GM12878 (cell line): Measurements from ENCODE around the gene DALRD3. TPM values are rescaled to one million over a fixed set of nuclear protein-coding genes. Genes with fewer than 3 reads are reported as not detected.

Source experiments
- ATAC-seq: fragments of 200-7000 bp; cut with Tn5 transposase; 3 replicates; pipeline ENCODE4 v1.9.1; 2020; ENCODE audit warnings: mild to moderate bottlenecking, moderate library complexity
- BruUV-seq: library from RNA; stranded (reverse); fragments of 400-500 nt; replicated peaks from 2 replicates; lab custom pipeline; 2021; lab: Mats Ljungman, UMichigan
- CTCF ChIA-PET: fragments of 300-600 bp; sonication (Branson Sonifier 250); formaldehyde crosslinking; extraction: SDS; loops from one replicate; lab custom pipeline; 2021; ENCODE audit warnings: inconsistent platforms; lab: Yijun Ruan, JAX
- POLR2A ChIA-PET: fragments of 350-600 bp; formaldehyde crosslinking; extraction: SDS; loops from one replicate; lab custom pipeline; 2021; ENCODE audit warnings: inconsistent platforms; lab: Charles Lee
- RAD21 ChIA-PET: fragments of 300-600 bp; sonication (Branson Sonifier 250); formaldehyde crosslinking; loops from one replicate; lab custom pipeline; 2023; ENCODE audit warnings: antibody characterized with exemption; ENCODE audit not compliant: unreplicated experiment; lab: Charles Lee
- SMC1A ChIA-PET: fragments of 300-600 bp; sonication (Branson Sonifier 250); formaldehyde crosslinking; loops from one replicate; lab custom pipeline; 2023; ENCODE audit not compliant: unreplicated experiment, uncharacterized antibody; lab: Charles Lee
- DNase-seq: peaks from one replicate; pipeline ENCODE4 v3.0.0-alpha.2; 2011; ENCODE audit warnings: low read depth, low spot score
- FAIRE-seq: peaks from 3 replicates; lab custom pipeline; 2011; peaks lifted over from hg19 to GRCh38; lab: Jason Lieb, UNC
- H2AFZ ChIP-seq: 2 replicates; pipeline ENCODE4 v1.6.0; 2011; ENCODE audit warnings: low read depth, low read length, control low read depth; ENCODE audit not compliant: control insufficient read depth
- H3K27ac ChIP-seq: 2 replicates; pipeline ENCODE4 v1.5.1; 2011; ENCODE audit warnings: control low read depth; ENCODE audit not compliant: control insufficient read depth, insufficient read depth
- H3K27me3 ChIP-seq, 2 experiments: replicated peaks in 1 of 2; 2 replicates each; pipeline versions ENCODE4 v1.6.0 to v1.6.1; 2011; ENCODE audit warnings: low read length in 1 of 2; ENCODE audit not compliant: control insufficient read depth in 2 of 2, insufficient read depth in 2 of 2
- H3K36me3 ChIP-seq, 2 experiments: 2 replicates each; pipeline ENCODE4 v1.5.1; 2011; ENCODE audit warnings: low read length in 1 of 2; ENCODE audit not compliant: control insufficient read depth in 2 of 2, insufficient read depth in 2 of 2
- H3K4me1 ChIP-seq: 2 replicates; pipeline ENCODE4 v1.6.1; 2011; ENCODE audit warnings: mild to moderate bottlenecking, low read length, moderate library complexity, mixed read lengths; ENCODE audit not compliant: control insufficient read depth, insufficient read depth
- H3K4me2 ChIP-seq: 2 replicates; pipeline ENCODE4 v1.6.0; 2011; ENCODE audit warnings: control low read depth; ENCODE audit not compliant: control insufficient read depth, insufficient read depth
- H3K4me3 ChIP-seq: fragments of 200-600 bp; sonication (generic); 2 replicates; pipeline ENCODE4 v1.5.1; 2016
- H3K79me2 ChIP-seq: 2 replicates; pipeline ENCODE4 v1.6.0; 2011; ENCODE audit warnings: low read length; ENCODE audit not compliant: control insufficient read depth, insufficient read depth
- H3K9ac ChIP-seq: 2 replicates; pipeline ENCODE4 v1.8.0; 2011; ENCODE audit warnings: low read length, control low read depth, mixed read lengths; ENCODE audit not compliant: control insufficient read depth, insufficient read depth
- H3K9me3 ChIP-seq: replicated peaks from 3 replicates; pipeline ENCODE4 v1.5.1; 2011; ENCODE audit warnings: mild to moderate bottlenecking, low read length; ENCODE audit not compliant: control insufficient read depth, insufficient read depth
- H4K20me1 ChIP-seq: 2 replicates; pipeline ENCODE4 v1.6.0; 2011; ENCODE audit not compliant: control insufficient read depth, insufficient read depth
- CREB1 ChIP-seq: IDR thresholded peaks from 2 replicates; pipeline ENCODE4 v1.6.1; 2012; ENCODE audit warnings: low read depth, mild to moderate bottlenecking, inconsistent platforms
- NKRF ChIP-seq: fragments of 450-650 bp; conservative IDR thresholded peaks from 2 replicates; pipeline ENCODE4 v1.6.1; 2017; ENCODE audit warnings: mild to moderate bottlenecking, moderate library complexity
- TARDBP ChIP-seq: IDR thresholded peaks from 2 replicates; pipeline ENCODE4 v1.6.1; 2016; ENCODE audit warnings: borderline replicate concordance
- WGBS: methylation state at CpG from one replicate; pipeline ENCODE4 v1.1.6; 2016; ENCODE audit warnings: low lambda C conversion rate; ENCODE audit not compliant: insufficient replicate concordance, insufficient coverage; ENCODE audit errors: missing lambda C conversion rate; 5-methylcytosine and 5-hydroxymethylcytosine counted together
- in situ Hi-C: fragments of 300-500 bp; cut with MboI; formaldehyde crosslinking; loops from 9 replicates; pipeline ENCODE4 v1.14.3; 2018; ENCODE audit warnings: mixed read lengths
- intact Hi-C: fragments of 100-400 bp; cut with micrococcal nuclease; formaldehyde crosslinking; loops from one replicate; pipeline ENCODE4 v1.14.2; 2022; ENCODE audit not compliant: unreplicated experiment
- polyA plus RNA-seq, 11 experiments: library from polyadenylated mRNA; depleted of rRNA in 4 of 11; unstranded in 6 of 11; stranded (reverse) in 5 of 11; fragments of >200 nt; fragmentation: Nextera tagmentation in 4 of 11; fragmentation: Illumina TruSeq in 1 of 11; extraction: Ambion mirVana in 4 of 11; extraction: Trizol in 1 of 11; gene quantifications; 1 replicate in 1 of 11; 2 replicates in 10 of 11; pipeline versions ENCODE4 v1.2.1 to v1.2.3, GENCODE V29; 2011 to 2016; ENCODE audit warnings: inconsistent platforms in 2 of 11, missing spikeins in 2 of 11, low read depth in 1 of 11
- total RNA-seq, 4 experiments: library from RNA; depleted of rRNA in 3 of 4; stranded (reverse); fragments of >200 nt in 3 of 4; fragmentation: Illumina TruSeq in 1 of 4; extraction: Trizol in 1 of 4; gene quantifications; 2 replicates each; pipeline versions ENCODE4 v1.2.1 to v1.2.3, GENCODE V29; 2013 to 2021

The DALRD3 gene
- total and polyA plus RNA-seq, 10 of the 15 experiments (the other 5 are each of a cell fraction or from before 2014, with no cell fraction given) = 10.1 to 28.2 (median 21.6) TPM

- Histone ChIP-seq H3K79me2 (peaks cover 28% of the 10 kb centered on the region), H2AFZ (peak overlapping the region; percentile 86), H3K4me1 (peaks cover 16% of the 10 kb centered on the region), H3K4me2 (peak overlapping the region; percentile 99), H4K20me1 (peaks cover 5% of the 10 kb centered on the region; the same call in 1 of the 2 replicates), H3K27ac (peak overlapping the region; percentile 70), H3K36me3 (no peaks in the 10 kb centered on the region), H3K4me3 (peak overlapping the region; percentile 78), H3K27me3 (no peaks in the 10 kb centered on the region), H3K9ac (peak overlapping the region; percentile 95), H3K9me3 (no peaks in the 10 kb centered on the region)
- in situ Hi-C loops = no loop called here
- RAD21 ChIA-PET = interaction anchor here (0.7 to 3.7 kb wide), 14 partner anchors 11 to 797 kb away, joined by 3 to 44 read pairs (median 6); partner anchors contain the start of genes DALRD3, IMPDH2, INKA1 and KLHDC8B
- ATAC-seq = peak; percentile 3
- CTCF ChIA-PET = interaction anchor here (0.6 to 5.5 kb wide), 18 partner anchors 8 to 607 kb away, joined by 3 to 123 read pairs (median 3); partner anchors contain the start of genes DALRD3, IMPDH2, NDUFAF3 and P4HTM
- POLR2A ChIA-PET = interaction anchor here (0.9 to 4.0 kb wide), 15 partner anchors 11 to 529 kb away, joined by 3 to 69 read pairs (median 6); partner anchors contain the start of genes DALRD3, IMPDH2, NDUFAF3 and P4HTM
- FAIRE-seq = peak; percentile 68
- TF ChIP-seq TARDBP (no peak), CREB1 (0 out of 2 replicates have a peak, but pooled peaks have one; percentile 25), NKRF (0 out of 2 replicates have a peak, but pooled peaks have one; percentile 28)
- no peak for DNase-seq
- BruUV-seq = TSS peak; percentile 97
- under 1% methylated on average over 32 of the region's 32 CpGs for WGBS
- intact Hi-C loops = loop anchor here (1.0 to 2.0 kb wide), 2 partner anchors 15 to 16 kb away; partner anchors contain the start of gene P4HTM
- SMC1A ChIA-PET = interaction anchor here (0.9 to 4.9 kb wide), 10 partner anchors 12 to 606 kb away, joined by 3 to 57 read pairs (median 5); partner anchors contain the start of genes DALRD3, IMPDH2, NDUFAF3 and P4HTM
Observed at GRCh38 chr3:49006408-49007067, 11.8 kb downstream of the DALRD3 start.
